Right atrium auricular region (tissue), 2 donors: ENCODE data around the gene PDE10A. TPM values are rescaled to one million over a fixed set of nuclear protein-coding genes. Genes with fewer than 3 reads are reported as not detected.
A peak's percentile ranks its signal among the peaks of the same experiment; 100 is the strongest.

Experiments used
- DNase-seq: peaks from one replicate; pipeline ENCODE4 v3.0.0-alpha.2; 2019; ENCODE audit warnings: low spot score
- H3K27ac ChIP-seq, 2 donors: fragments of 200-600 bp; sonication (generic); 1 replicate in 1 of 2; 2 replicates in 1 of 2; pipeline ENCODE4 v1.5.1; 2016 to 2019
- H3K27me3 ChIP-seq, 2 donors: fragments of 200-600 bp; sonication (generic); one replicate each; pipeline versions ENCODE4 v1.5.1 to v1.6.0; 2017 to 2019
- H3K36me3 ChIP-seq: fragments of 200-600 bp; sonication (generic); one replicate; pipeline ENCODE4 v1.5.1; 2016
- H3K4me1 ChIP-seq, 2 donors: fragments of 200-600 bp; sonication (generic); one replicate each; pipeline versions ENCODE4 v1.5.1 to v1.6.0; 2017 to 2019
- H3K4me3 ChIP-seq, 2 donors: fragments of 200-600 bp; sonication (generic); 1 replicate in 1 of 2; 2 replicates in 1 of 2; pipeline ENCODE4 v1.5.1; 2017 to 2019; ENCODE audit warnings: mild to moderate bottlenecking in 1 of 2, moderate library complexity in 1 of 2
- H3K9me3 ChIP-seq, 2 donors: fragments of 200-600 bp; sonication (generic); one replicate each; pipeline ENCODE4 v1.5.1; 2019
- total RNA-seq, 2 donors: library from RNA; depleted of rRNA; stranded (reverse); fragments of >200 nt; gene quantifications; one replicate each; pipeline ENCODE4 v1.1.0, GENCODE V29; 2016
- TF ChIP-seq, protein P1 (sequence below), 2 donors: fragments of 200-600 bp; sonication (generic); IDR thresholded peaks; one replicate each; pipeline ENCODE4 v1.5.1; 2019; ENCODE audit warnings: antibody characterized with exemption in 2 of 2

PDE10A gene
- total RNA-seq, 2 donors from 2014 or later, result 3.6 to 4.3 TPM

DNA sequence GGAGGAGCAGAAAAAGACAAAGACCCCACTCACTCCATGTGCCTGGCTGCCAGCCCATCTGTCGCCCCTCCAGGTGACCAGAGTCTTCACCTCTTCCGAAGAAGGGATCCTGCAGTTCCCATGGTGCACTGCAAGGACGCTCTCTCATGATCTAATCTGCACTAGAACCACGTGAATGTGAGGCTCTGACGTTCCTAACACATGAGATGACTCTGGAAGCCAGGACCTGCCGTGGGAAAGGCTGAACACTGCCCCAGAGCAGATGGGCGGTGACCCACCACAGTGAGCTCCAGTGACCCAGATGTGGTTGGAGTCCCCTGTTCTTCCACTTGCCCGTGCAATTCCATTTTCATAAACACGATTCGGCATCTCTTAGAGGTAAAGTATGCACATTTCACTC, 39.6 kb upstream of the PDE10A start:
- Histone ChIP-seq H3K36me3 (no peaks in the 10 kb centered on the region), H3K27me3 (no peaks in the 10 kb centered on the region), H3K4me3 (no peak overlapping the region), H3K9me3 (peaks cover 0 to 10% of the 10 kb centered on the region in 2 donors), H3K27ac (no peak overlapping the region), H3K4me1 (peaks cover 0 to 12% of the 10 kb centered on the region in 2 donors)
- DNase-seq, result no peak
- TF ChIP-seq, protein P1, sequence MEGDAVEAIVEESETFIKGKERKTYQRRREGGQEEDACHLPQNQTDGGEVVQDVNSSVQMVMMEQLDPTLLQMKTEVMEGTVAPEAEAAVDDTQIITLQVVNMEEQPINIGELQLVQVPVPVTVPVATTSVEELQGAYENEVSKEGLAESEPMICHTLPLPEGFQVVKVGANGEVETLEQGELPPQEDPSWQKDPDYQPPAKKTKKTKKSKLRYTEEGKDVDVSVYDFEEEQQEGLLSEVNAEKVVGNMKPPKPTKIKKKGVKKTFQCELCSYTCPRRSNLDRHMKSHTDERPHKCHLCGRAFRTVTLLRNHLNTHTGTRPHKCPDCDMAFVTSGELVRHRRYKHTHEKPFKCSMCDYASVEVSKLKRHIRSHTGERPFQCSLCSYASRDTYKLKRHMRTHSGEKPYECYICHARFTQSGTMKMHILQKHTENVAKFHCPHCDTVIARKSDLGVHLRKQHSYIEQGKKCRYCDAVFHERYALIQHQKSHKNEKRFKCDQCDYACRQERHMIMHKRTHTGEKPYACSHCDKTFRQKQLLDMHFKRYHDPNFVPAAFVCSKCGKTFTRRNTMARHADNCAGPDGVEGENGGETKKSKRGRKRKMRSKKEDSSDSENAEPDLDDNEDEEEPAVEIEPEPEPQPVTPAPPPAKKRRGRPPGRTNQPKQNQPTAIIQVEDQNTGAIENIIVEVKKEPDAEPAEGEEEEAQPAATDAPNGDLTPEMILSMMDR (IDR thresholded peaks at IDR 0.05), result no peak

DNA sequence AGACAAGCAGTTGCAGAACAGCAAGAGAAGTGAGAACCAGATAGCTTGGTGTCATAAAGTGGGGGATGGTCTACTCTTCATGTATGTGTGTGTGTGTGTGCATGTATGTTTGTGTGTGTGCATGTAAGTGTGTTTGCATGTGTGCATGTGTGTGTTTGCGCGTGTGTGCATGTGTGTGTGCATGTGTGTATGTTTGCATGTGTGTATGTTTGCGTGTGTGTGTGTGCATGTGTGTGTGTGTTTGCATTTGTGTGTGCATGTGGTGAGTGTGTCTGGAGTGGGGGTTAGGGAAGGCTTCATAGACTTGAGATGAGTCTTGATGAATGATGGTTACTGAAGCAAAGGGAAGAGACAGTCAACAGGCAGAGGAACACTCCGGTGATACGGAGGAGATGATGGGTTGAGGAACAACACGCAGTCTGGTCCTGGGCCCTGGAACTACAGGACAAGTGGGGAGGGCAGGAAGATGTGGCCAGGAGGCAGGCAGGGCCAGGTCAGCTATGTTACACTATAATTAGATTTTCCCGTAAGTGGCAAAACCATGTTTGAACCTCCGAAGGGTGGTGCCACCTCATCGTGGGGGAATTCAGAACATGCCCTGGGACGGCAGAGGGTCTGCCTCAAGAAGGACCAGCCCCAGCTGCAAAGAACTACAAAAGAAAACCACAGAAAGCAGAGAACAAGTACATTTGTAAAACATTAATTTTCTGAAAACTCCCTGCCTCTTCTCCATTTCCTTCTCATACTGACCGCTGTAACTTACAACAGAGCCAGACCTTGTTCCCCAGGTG, 38.7 kb upstream of the PDE10A start:
- Histone ChIP-seq H3K36me3 (no peaks in the 10 kb centered on the region), H3K27ac (peak overlapping the region in 1 of 2 donors; percentile 24), H3K4me1 (peaks cover 0 to 12% of the 10 kb centered on the region in 2 donors), H3K4me3 (no peak overlapping the region), H3K27me3 (no peaks in the 10 kb centered on the region), H3K9me3 (peaks cover 0 to 10% of the 10 kb centered on the region in 2 donors)
- no peak for DNase-seq
- TF ChIP-seq, protein P1 (IDR thresholded peaks at IDR 0.05), result no peak

DNA sequence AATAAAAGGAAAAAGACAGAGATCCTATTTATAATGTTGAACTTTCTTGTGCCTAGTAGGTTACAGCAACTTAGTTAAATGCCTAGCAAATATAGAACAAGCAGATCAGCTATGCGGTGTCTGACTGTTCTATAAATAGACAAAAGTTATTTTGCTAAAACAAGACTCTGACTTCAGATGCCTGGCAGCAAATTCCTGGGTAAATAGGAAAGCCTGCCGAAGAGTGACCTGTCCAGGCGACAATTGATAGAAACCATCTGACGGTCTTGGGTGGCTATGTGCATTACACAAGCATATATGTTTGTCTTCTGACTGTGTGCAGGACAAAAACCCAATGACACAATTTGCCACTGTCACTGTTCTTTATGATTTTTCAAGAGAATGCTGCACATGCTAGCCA, 38.0 kb upstream of the PDE10A start:
- TF ChIP-seq, protein P1 (IDR thresholded peaks at IDR 0.05), result no peak
- Histone ChIP-seq H3K4me3 (no peak overlapping the region), H3K27ac (peak overlapping the region in 1 of 2 donors; percentile 24), H3K36me3 (no peaks in the 10 kb centered on the region), H3K9me3 (peaks cover 0 to 10% of the 10 kb centered on the region in 2 donors), H3K27me3 (no peaks in the 10 kb centered on the region), H3K4me1 (peaks cover 0 to 12% of the 10 kb centered on the region in 2 donors)
- DNase-seq, result no peak

DNA sequence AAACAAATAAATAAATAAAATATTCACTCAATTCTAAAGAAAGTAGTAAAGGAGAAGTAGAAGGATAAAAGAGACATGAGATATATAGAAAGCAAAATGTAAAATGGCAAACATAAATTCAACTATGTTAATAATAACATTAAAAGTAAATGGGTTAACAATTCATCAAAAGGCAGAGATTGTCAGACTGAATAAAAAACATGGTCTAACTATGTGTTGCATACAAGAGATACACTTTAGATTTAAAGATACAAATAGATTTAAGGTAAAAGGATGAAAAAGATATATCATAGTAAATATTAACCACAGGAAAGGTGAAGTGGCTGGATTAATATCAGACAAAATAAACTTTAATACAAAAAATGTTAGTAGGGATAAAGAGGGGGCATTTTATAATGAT, 35.8 kb upstream of the PDE10A start:
- TF ChIP-seq, protein P1 (IDR thresholded peaks at IDR 0.05), result no peak
- Histone ChIP-seq H3K9me3 (peaks cover 0 to 10% of the 10 kb centered on the region in 2 donors), H3K27ac (no peak overlapping the region), H3K27me3 (no peaks in the 10 kb centered on the region), H3K4me3 (no peak overlapping the region), H3K36me3 (no peaks in the 10 kb centered on the region), H3K4me1 (peaks cover 0 to 6% of the 10 kb centered on the region in 2 donors)
- no peak for DNase-seq

DNA sequence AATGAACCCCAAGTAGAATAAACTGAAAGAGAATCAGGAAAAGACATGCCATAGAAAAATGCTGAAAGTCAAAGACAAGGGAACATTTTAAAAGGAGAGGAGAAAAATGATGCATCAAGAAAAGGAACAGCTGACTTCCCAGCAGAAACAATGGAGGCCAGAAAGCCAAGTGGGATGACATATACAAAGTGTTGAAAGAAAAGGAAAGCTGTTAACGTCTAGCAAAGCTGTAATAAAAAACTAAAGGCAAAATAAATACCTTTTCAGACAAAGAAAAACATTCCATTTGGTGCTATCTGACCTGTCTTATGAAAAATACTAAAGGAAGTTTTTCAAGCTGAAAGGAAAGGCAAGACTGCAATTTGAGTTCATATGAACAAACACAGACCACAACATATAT, 34.1 kb upstream of the PDE10A start:
- H3K4me3 ChIP-seq, result no peak overlapping the region
- TF ChIP-seq, protein P1 (IDR thresholded peaks at IDR 0.05), result no peak
- no peaks in the 10 kb centered on the region for H3K4me1 ChIP-seq
- no peaks in the 10 kb centered on the region for H3K36me3 ChIP-seq
- H3K9me3 ChIP-seq, result peaks cover 0 to 10% of the 10 kb centered on the region in 2 donors
- no peak for DNase-seq
- H3K27me3 ChIP-seq, result no peaks in the 10 kb centered on the region
- no peak overlapping the region for H3K27ac ChIP-seq
